Measurements from ENCODE around the gene CHRNB4.

CHRNB4 gene

GRCh38 chr15:78630886-78631633 is 9.9 kb downstream of the CHRNB4 start:
- ATAC-seq, result no peak

GRCh38 chr15:78629716-78630065 is 11.3 kb downstream of the CHRNB4 start:
- no peak for ATAC-seq

GRCh38 chr15:78629031-78629715 is 11.8 kb downstream of the CHRNB4 start:
- ATAC-seq, result no peak

GRCh38 chr15:78628227-78628626 is 12.8 kb downstream of the CHRNB4 start:
- no peak for ATAC-seq

GRCh38 chr15:78627348-78627747 is 13.7 kb downstream of the CHRNB4 start:
- ATAC-seq, result no peak

- no peak for ATAC-seq
These were observed 14.5 kb downstream of the CHRNB4 start for GRCh38 chr15:78626381-78626995.

- ATAC-seq, result no peak
These were observed 15.3 kb downstream of the CHRNB4 start for GRCh38 chr15:78625606-78626280.

GRCh38 chr15:78624651-78625590 is 16.1 kb downstream of the CHRNB4 start:
- no peak for ATAC-seq

GRCh38 chr15:78623786-78624497 is 17.1 kb downstream of the CHRNB4 start:
- ATAC-seq, result no peak

- no peak for ATAC-seq
These were observed 19.1 kb downstream of the CHRNB4 start for GRCh38 chr15:78621810-78622402.

GRCh38 chr15:78620527-78621421 is 20.2 kb downstream of the CHRNB4 start, which contains the start of gene CHRNA3:
Gene CHRNA3 (minus strand): TSS chr15:78620996. CDS start chr15:78620794, 202 bp downstream.
- ATAC-seq, result no peak

GRCh38 chr15:78620021-78620526 is 20.9 kb downstream of the CHRNB4 start:
- no peak for ATAC-seq

GRCh38 chr15:78619022-78619950 is 21.7 kb downstream of the CHRNB4 start:
- no peak for ATAC-seq

- ATAC-seq, result peak in 1 of 2 donors; percentile 23
These were observed 22.5 kb downstream of the CHRNB4 start for GRCh38 chr15:78618490-78618934.

- ATAC-seq, result no peak
These were observed 22.9 kb downstream of the CHRNB4 start for GRCh38 chr15:78618064-78618463.

- ATAC-seq, result no peak
These were observed 23.5 kb downstream of the CHRNB4 start for GRCh38 chr15:78617516-78617915.

- ATAC-seq, result no peak
These were observed 23.9 kb downstream of the CHRNB4 start for GRCh38 chr15:78617076-78617475.

- ATAC-seq, result no peak
These were observed 24.5 kb downstream of the CHRNB4 start for GRCh38 chr15:78616506-78616905.

All from activated CD4-positive, CD25-positive, alpha-beta regulatory T cell treated with anti-CD3 and anti-CD28 coated beads, Interleukin-2, amount 50 U/mL, for 24 hours (primary cell).